PC-9 (cell line): Measurements from ENCODE around the gene LRRC56.

Experiments used
- CTCF ChIP-seq: fragments of 200-600 bp; sonication (generic); conservative IDR thresholded peaks from 2 replicates; pipeline ENCODE4 v1.6.1; 2017; ENCODE audit warnings: mixed run types, antibody characterized with exemption, mild to moderate bottlenecking, moderate library complexity
- EZH2 ChIP-seq: fragments of 200-600 bp; sonication (generic); IDR thresholded peaks from 2 replicates; pipeline ENCODE4 v1.8.0; 2017; ENCODE audit warnings: antibody characterized with exemption, low read depth

GRCh38 chr11:553988-554340, 16.6 kb downstream of the LRRC56 start:
- TF ChIP-seq CTCF (no peak), EZH2 (no peak)
